Esophagus muscularis mucosa (tissue), 4 donors: Measurements from ENCODE around the gene IFT20.

Experiments
- EP300 ChIP-seq: sonication (generic); formaldehyde crosslinking; IDR thresholded peaks from one replicate; pipeline ENCODE4 v1.6.1; 2017; ENCODE audit warnings: antibody characterized with exemption
- POLR2A ChIP-seq: fragments of 450-650 bp; IDR thresholded peaks from one replicate; pipeline ENCODE4 v1.6.1; 2017; ENCODE audit warnings: antibody characterized with exemption, moderate library complexity, mild to moderate bottlenecking, low read depth
- POLR2AphosphoS5 ChIP-seq, 2 donors: sonication (generic); formaldehyde crosslinking; IDR thresholded peaks; one replicate each; pipeline ENCODE4 v1.6.1; 2017; ENCODE audit warnings: antibody characterized with exemption in 2 of 2
- TF ChIP-seq, protein P1 (sequence below), 3 experiments: fragments of 200-600 bp in 2 of 3; fragments of 450-650 bp in 1 of 3; sonication (generic) in 2 of 3; IDR thresholded peaks; one replicate each; pipeline ENCODE4 v1.5.1; 2017 to 2019; ENCODE audit warnings: antibody characterized with exemption in 3 of 3, mild to moderate bottlenecking in 2 of 3, moderate library complexity in 1 of 3

DNA sequence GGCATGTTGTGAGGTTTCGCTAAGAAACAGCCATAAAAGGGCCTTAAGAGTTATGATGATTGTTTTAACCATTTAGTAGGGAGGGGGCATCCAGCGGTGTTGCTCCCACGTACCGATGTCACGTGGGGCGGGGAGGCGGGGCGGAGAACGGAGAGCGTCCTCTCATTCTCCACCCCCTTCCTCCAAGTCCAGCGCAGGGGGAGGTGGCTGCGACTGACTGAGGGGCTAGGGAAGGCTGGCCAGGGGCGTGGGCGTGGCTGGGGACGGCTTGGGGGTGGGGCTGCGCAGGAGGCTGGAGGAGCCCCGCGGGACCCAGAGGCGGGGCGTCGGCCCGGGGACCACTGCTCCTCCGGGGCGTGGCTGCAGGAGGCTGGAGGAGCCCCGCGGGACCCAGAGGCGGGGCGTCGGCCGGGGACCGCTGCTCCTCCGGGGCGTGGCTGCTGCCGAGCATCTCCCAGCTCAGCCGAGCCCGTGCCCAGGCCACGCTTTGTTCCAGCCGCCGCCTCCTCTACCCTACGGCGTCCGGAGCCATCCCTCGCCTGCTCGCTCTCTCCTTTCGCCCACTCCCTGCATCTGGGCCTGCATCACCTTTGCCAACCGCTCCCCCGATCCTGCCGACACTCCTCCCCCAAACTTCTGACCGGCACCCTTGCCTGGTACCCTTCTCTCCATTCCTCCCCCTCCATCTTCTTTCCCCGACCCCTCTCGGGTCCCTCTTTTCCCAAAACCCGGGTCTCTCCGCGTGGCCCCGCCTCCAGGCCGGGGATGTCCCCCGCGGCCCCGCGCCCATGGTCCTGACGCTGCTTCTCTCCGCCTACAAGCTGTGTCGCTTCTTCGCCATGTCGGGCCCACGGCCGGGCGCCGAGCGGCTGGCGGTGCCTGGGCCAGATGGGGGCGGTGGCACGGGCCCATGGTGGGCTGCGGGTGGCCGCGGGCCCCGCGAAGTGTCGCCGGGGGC is 36.3 kb upstream of the IFT20 start, which contains the start of gene SARM1:
- TF ChIP-seq POLR2AphosphoS5 (IDR thresholded peaks at IDR 0.05) (peak in 1 of 2 donors; percentile 49), EP300 (no peak), POLR2A (no peak)
- TF ChIP-seq, protein P1, sequence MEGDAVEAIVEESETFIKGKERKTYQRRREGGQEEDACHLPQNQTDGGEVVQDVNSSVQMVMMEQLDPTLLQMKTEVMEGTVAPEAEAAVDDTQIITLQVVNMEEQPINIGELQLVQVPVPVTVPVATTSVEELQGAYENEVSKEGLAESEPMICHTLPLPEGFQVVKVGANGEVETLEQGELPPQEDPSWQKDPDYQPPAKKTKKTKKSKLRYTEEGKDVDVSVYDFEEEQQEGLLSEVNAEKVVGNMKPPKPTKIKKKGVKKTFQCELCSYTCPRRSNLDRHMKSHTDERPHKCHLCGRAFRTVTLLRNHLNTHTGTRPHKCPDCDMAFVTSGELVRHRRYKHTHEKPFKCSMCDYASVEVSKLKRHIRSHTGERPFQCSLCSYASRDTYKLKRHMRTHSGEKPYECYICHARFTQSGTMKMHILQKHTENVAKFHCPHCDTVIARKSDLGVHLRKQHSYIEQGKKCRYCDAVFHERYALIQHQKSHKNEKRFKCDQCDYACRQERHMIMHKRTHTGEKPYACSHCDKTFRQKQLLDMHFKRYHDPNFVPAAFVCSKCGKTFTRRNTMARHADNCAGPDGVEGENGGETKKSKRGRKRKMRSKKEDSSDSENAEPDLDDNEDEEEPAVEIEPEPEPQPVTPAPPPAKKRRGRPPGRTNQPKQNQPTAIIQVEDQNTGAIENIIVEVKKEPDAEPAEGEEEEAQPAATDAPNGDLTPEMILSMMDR (IDR thresholded peaks at IDR 0.05) = no peak
